H9 (cell line): Measurements from ENCODE around the gene ST3GAL6. TPM values are rescaled to one million over a fixed set of nuclear protein-coding genes. Genes with fewer than 3 reads are reported as not detected.

Experiments used
- DNase-seq: peaks from one replicate; pipeline ENCODE4 v3.0.0-alpha.2; 2017
- H2AFZ ChIP-seq: one replicate; pipeline ENCODE4 v1.6.1; 2013; ENCODE audit warnings: mild to moderate bottlenecking, low read length, control low read depth, moderate library complexity
- H2AK5ac ChIP-seq: 2 replicates; pipeline ENCODE4 v1.6.1; 2013; ENCODE audit warnings: low read length, control low read depth, mixed read lengths; ENCODE audit not compliant: insufficient read length
- H2BK120ac ChIP-seq: one replicate; pipeline ENCODE4 v1.6.1; 2013; ENCODE audit warnings: low read depth, mild to moderate bottlenecking, low read length, control low read depth, inconsistent platforms; ENCODE audit not compliant: poor library complexity, severe bottlenecking
- H2BK12ac ChIP-seq: 2 replicates; pipeline ENCODE4 v1.6.1; 2013; ENCODE audit warnings: low read length, control low read depth, mixed read lengths, low read depth; ENCODE audit not compliant: insufficient read length
- H2BK15ac ChIP-seq: 2 replicates; pipeline ENCODE4 v1.6.1; 2013; ENCODE audit warnings: low read depth, low read length, control low read depth
- H2BK20ac ChIP-seq: one replicate; pipeline ENCODE4 v1.6.1; 2013; ENCODE audit warnings: low read depth, mild to moderate bottlenecking, low read length, control low read depth, inconsistent platforms; ENCODE audit not compliant: poor library complexity, severe bottlenecking
- H2BK5ac ChIP-seq: 2 replicates; pipeline ENCODE4 v1.6.1; 2013; ENCODE audit warnings: low read length, control low read depth, mixed read lengths; ENCODE audit not compliant: insufficient read length
- H3K14ac ChIP-seq: 2 replicates; pipeline ENCODE4 v1.6.1; 2013; ENCODE audit warnings: low read length, control low read depth; ENCODE audit not compliant: insufficient read depth
- H3K18ac ChIP-seq: 2 replicates; pipeline ENCODE4 v1.6.1; 2013; ENCODE audit warnings: low read depth, mild to moderate bottlenecking, mixed read lengths, low read length, control low read depth; ENCODE audit not compliant: insufficient read length
- H3K23ac ChIP-seq: 2 replicates; pipeline ENCODE4 v1.6.1; 2013; ENCODE audit warnings: low read length, control low read depth, mixed read lengths, low read depth; ENCODE audit not compliant: insufficient read length
- H3K23me2 ChIP-seq: 2 replicates; pipeline ENCODE4 v1.6.1; 2013; ENCODE audit warnings: low read depth, mild to moderate bottlenecking, mixed read lengths, low read length, control low read depth; ENCODE audit not compliant: insufficient read length, poor library complexity, severe bottlenecking
- H3K27ac ChIP-seq: 2 replicates; pipeline ENCODE4 v1.5.1; 2013; ENCODE audit warnings: low read length, control low read depth, mixed read lengths, low read depth; ENCODE audit not compliant: insufficient read length
- H3K27me3 ChIP-seq: 2 replicates; pipeline ENCODE4 v1.6.1; 2013; ENCODE audit warnings: low read length, control low read depth, inconsistent platforms; ENCODE audit not compliant: insufficient read depth
- H3K4ac ChIP-seq: 2 replicates; pipeline ENCODE4 v1.6.1; 2013; ENCODE audit warnings: low read depth, mild to moderate bottlenecking, control low read depth, inconsistent platforms, low read length, moderate library complexity
- H3K4me1 ChIP-seq: 2 replicates; pipeline ENCODE4 v1.6.1; 2013; ENCODE audit warnings: low read length, control low read depth, inconsistent platforms; ENCODE audit not compliant: insufficient read depth
- H3K4me2 ChIP-seq: 2 replicates; pipeline ENCODE4 v1.6.1; 2013; ENCODE audit warnings: low read length, control low read depth, mixed read lengths; ENCODE audit not compliant: insufficient read length, insufficient read depth
- H3K56ac ChIP-seq: 2 replicates; pipeline ENCODE4 v1.6.1; 2013; ENCODE audit warnings: low read depth, mild to moderate bottlenecking, mixed read lengths, low read length, control low read depth; ENCODE audit not compliant: insufficient read length
- H3K79me1 ChIP-seq: 2 replicates; pipeline ENCODE4 v1.6.1; 2013; ENCODE audit warnings: low read depth, mild to moderate bottlenecking, moderate library complexity, low read length, control low read depth, inconsistent platforms; ENCODE audit not compliant: insufficient read depth, poor library complexity, severe bottlenecking
- H3K79me2 ChIP-seq: 2 replicates; pipeline ENCODE4 v1.6.1; 2013; ENCODE audit warnings: low read length, control low read depth, inconsistent platforms; ENCODE audit not compliant: insufficient read depth
- H3K9ac ChIP-seq: 2 replicates; pipeline ENCODE4 v1.6.1; 2013; ENCODE audit warnings: low read length, control low read depth, mixed read lengths; ENCODE audit not compliant: insufficient read length; ENCODE audit errors: extremely low read depth
- H3K9me3 ChIP-seq: one replicate; pipeline ENCODE4 v1.6.1; 2013; ENCODE audit warnings: low read depth, low read length, inconsistent platforms; ENCODE audit not compliant: control insufficient read depth
- H3T11ph ChIP-seq: one replicate; pipeline ENCODE4 v1.6.1; 2013; ENCODE audit warnings: mild to moderate bottlenecking, low read length, control low read depth, inconsistent platforms
- H4K20me1 ChIP-seq: one replicate; pipeline ENCODE4 v1.6.1; 2013; ENCODE audit not compliant: control insufficient read depth, insufficient read length, insufficient read depth
- H4K5ac ChIP-seq: 2 replicates; pipeline ENCODE4 v1.6.1; 2013; ENCODE audit warnings: low read depth, mild to moderate bottlenecking, mixed read lengths, low read length, control low read depth; ENCODE audit not compliant: insufficient read length
- H4K8ac ChIP-seq: replicated peaks from 2 replicates; pipeline ENCODE4 v1.6.1; 2013; ENCODE audit warnings: low read length, control low read depth, mixed read lengths, low read depth; ENCODE audit not compliant: insufficient read length
- H4K91ac ChIP-seq: 2 replicates; pipeline ENCODE4 v1.6.1; 2013; ENCODE audit warnings: low read depth, mild to moderate bottlenecking, moderate library complexity, mixed read lengths, low read length, control low read depth; ENCODE audit not compliant: insufficient read length
- H3K27ac Mint-ChIP-seq, 3 experiments: 2 replicates in 2 of 3; 3 replicates in 1 of 3; pipeline ENCODE4 v1.8.0; 2020 to 2021; ENCODE audit warnings: mixed read lengths in 3 of 3, mild to moderate bottlenecking in 1 of 3, moderate library complexity in 1 of 3
- H3K27me3 Mint-ChIP-seq: 2 replicates; pipeline ENCODE4 v1.8.0; 2021; ENCODE audit warnings: low read depth, mild to moderate bottlenecking, moderate library complexity, mixed read lengths
- H3K36me3 Mint-ChIP-seq, 3 experiments: 2 replicates in 2 of 3; 3 replicates in 1 of 3; pipeline ENCODE4 v1.8.0; 2020 to 2021; ENCODE audit warnings: low read depth in 3 of 3, mixed read lengths in 3 of 3; ENCODE audit not compliant: insufficient read depth in 1 of 3
- H3K4me1 Mint-ChIP-seq, 2 experiments: 2 replicates each; pipeline ENCODE4 v1.8.0; 2020; ENCODE audit warnings: mixed read lengths in 2 of 2
- H3K4me3 Mint-ChIP-seq, 2 experiments: 2 replicates in 1 of 2; 3 replicates in 1 of 2; pipeline ENCODE4 v1.8.0; 2020 to 2021; ENCODE audit warnings: mild to moderate bottlenecking in 2 of 2, mixed read lengths in 2 of 2, moderate library complexity in 1 of 2
- H3K9me3 Mint-ChIP-seq, 2 experiments: 2 replicates in 1 of 2; 3 replicates in 1 of 2; pipeline ENCODE4 v1.8.0; 2020; ENCODE audit warnings: mild to moderate bottlenecking in 2 of 2, mixed read lengths in 2 of 2, moderate library complexity in 1 of 2
- CTCF ChIP-seq: fragments of 200-600 bp; sonication (generic); conservative IDR thresholded peaks from 3 replicates; pipeline ENCODE4 v1.8.0; 2021; ENCODE audit warnings: antibody characterized with exemption, mild to moderate bottlenecking
- WGBS: extraction: QIAGEN DNeasy Blood & Tissue Kit; methylation state at CpG from one replicate; pipeline ENCODE4 v1.1.7; 2013; ENCODE audit warnings: missing lambda C conversion rate, low lambda C conversion rate, mixed read lengths; ENCODE audit not compliant: insufficient read length; ENCODE audit errors: extremely low coverage; 5-methylcytosine and 5-hydroxymethylcytosine counted together
- total RNA-seq: library from RNA; stranded (reverse); gene quantifications from 2 replicates; pipeline ENCODE4 v1.2.1, GENCODE V29; 2021

Gene ST3GAL6
- total RNA-seq, 1 experiment from 2014 or later = 6.4 TPM

GRCh38 chr3:98734735-98735134, 28.4 kb upstream of the ST3GAL6 start:
- Histone ChIP-seq H2BK20ac (no peak overlapping the region), H3K9ac (no peak overlapping the region), H3K18ac (no peak overlapping the region), H2BK5ac (no peak overlapping the region), H3K79me1 (no peaks in the 10 kb centered on the region), H2BK15ac (no peak overlapping the region), H2BK120ac (no peak overlapping the region), H3K4me2 (no peak overlapping the region), H3T11ph (no peak overlapping the region), H2AFZ (no peak overlapping the region), H4K20me1 (no peaks in the 10 kb centered on the region), H3K9me3 (no peaks in the 10 kb centered on the region), H3K4ac (no peak overlapping the region), H3K56ac (no peak overlapping the region), H4K5ac (no peak overlapping the region), H2BK12ac (no peak overlapping the region), H3K27ac (no peak overlapping the region), H3K27me3 (peaks cover 10% of the 10 kb centered on the region; the same call in 1 of the 2 replicates), H3K79me2 (no peaks in the 10 kb centered on the region), H3K23ac (no peak overlapping the region), H2AK5ac (no peak overlapping the region), H3K14ac (no peak overlapping the region), H3K23me2 (peaks cover 21% of the 10 kb centered on the region), H4K91ac (no peak overlapping the region), H3K4me1 (no peaks in the 10 kb centered on the region), H4K8ac (no peak overlapping the region)
- TF ChIP-seq CTCF = no peak
- Mint-ChIP-seq H3K36me3 (peaks cover 0 to 1% (median 0%) of the 10 kb centered on the region in 3 experiments; a peak in 1 of 7 replicates), H3K9me3 (no peaks in the 10 kb centered on the region; a peak in 1 of 5 replicates), H3K27me3 (peaks cover 45% of the 10 kb centered on the region), H3K4me1 (peaks cover 17 to 26% of the 10 kb centered on the region in 2 experiments), H3K27ac (no peak overlapping the region), H3K4me3 (no peak overlapping the region)
- no peak for DNase-seq
- WGBS = no CpG with 5 or more reads among the region's 4 CpGs
